Bronchial epithelial cell (primary cell): ENCODE results near the gene C6orf141. TPM values are rescaled to one million over a fixed set of nuclear protein-coding genes. Genes with fewer than 3 reads are reported as not detected.

Experiments used
- DNase-seq: peaks from one replicate; pipeline ENCODE4 v3.0.0-alpha.2; 2010; ENCODE audit warnings: low read depth
- FAIRE-seq: peaks from 2 replicates; lab custom pipeline; 2011; peaks lifted over from hg19 to GRCh38; lab: Jason Lieb, UNC
- H3K27me3 ChIP-seq: 2 replicates; pipeline ENCODE4 v1.5.1; 2011; ENCODE audit warnings: low read length; ENCODE audit not compliant: control insufficient read depth, insufficient read depth
- H3K36me3 ChIP-seq: 2 replicates; pipeline ENCODE4 v1.5.1; 2011; ENCODE audit warnings: low read length; ENCODE audit not compliant: control insufficient read depth, insufficient read depth
- H3K4me3 ChIP-seq: 2 replicates; pipeline ENCODE4 v1.5.1; 2011; ENCODE audit warnings: mild to moderate bottlenecking, low read depth, low read length, control low read depth
- total RNA-seq: library from RNA; depleted of rRNA; stranded (reverse); fragments of >200 nt; gene quantifications from 2 replicates; pipeline ENCODE4 v1.2.1, GENCODE V29; 2014
- TF ChIP-seq, protein P1 (sequence below): IDR thresholded peaks from 2 replicates; pipeline ENCODE4 v1.5.1; 2011; ENCODE audit warnings: mild to moderate bottlenecking, moderate library complexity, low read length, control low read depth, inconsistent platforms; ENCODE audit not compliant: insufficient read depth, severe bottlenecking

The C6orf141 gene
- total RNA-seq, 1 donor from 2014 or later: 10.8 TPM

- H3K36me3 ChIP-seq: no peaks in the 10 kb centered on the region
- no peak overlapping the region for H3K4me3 ChIP-seq
- DNase-seq (no peak), FAIRE-seq (no peak)
- TF ChIP-seq, protein P1, sequence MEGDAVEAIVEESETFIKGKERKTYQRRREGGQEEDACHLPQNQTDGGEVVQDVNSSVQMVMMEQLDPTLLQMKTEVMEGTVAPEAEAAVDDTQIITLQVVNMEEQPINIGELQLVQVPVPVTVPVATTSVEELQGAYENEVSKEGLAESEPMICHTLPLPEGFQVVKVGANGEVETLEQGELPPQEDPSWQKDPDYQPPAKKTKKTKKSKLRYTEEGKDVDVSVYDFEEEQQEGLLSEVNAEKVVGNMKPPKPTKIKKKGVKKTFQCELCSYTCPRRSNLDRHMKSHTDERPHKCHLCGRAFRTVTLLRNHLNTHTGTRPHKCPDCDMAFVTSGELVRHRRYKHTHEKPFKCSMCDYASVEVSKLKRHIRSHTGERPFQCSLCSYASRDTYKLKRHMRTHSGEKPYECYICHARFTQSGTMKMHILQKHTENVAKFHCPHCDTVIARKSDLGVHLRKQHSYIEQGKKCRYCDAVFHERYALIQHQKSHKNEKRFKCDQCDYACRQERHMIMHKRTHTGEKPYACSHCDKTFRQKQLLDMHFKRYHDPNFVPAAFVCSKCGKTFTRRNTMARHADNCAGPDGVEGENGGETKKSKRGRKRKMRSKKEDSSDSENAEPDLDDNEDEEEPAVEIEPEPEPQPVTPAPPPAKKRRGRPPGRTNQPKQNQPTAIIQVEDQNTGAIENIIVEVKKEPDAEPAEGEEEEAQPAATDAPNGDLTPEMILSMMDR: no peak
- H3K27me3 ChIP-seq: no peaks in the 10 kb centered on the region
Measured at GRCh38 chr6:49563006-49563886, 12.8 kb downstream of the C6orf141 start.

DNA sequence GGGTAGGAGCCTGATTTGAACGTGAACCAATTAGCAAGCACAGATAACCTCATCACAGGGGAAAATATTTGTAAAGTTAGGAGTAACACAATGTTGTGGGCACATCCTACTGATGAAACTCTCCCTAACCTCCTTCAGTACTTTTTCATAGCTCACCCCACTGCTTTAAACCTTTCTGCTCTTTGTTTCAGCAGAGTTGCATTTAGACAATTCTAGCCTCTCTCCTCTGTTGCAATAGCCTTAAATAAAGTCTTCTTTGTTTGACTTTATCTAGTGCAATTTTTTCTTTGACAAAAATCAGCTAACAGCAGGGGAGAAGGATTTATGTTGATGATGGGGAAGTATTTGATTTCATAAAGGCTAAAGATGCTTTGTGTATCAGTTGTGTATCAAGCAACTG is 14.1 kb downstream of the C6orf141 start:
- FAIRE-seq: no peak
- Histone ChIP-seq H3K36me3 (no peaks in the 10 kb centered on the region), H3K4me3 (no peak overlapping the region), H3K27me3 (no peaks in the 10 kb centered on the region)
- TF ChIP-seq, protein P1: no peak
- DNase-seq: no peak

DNA sequence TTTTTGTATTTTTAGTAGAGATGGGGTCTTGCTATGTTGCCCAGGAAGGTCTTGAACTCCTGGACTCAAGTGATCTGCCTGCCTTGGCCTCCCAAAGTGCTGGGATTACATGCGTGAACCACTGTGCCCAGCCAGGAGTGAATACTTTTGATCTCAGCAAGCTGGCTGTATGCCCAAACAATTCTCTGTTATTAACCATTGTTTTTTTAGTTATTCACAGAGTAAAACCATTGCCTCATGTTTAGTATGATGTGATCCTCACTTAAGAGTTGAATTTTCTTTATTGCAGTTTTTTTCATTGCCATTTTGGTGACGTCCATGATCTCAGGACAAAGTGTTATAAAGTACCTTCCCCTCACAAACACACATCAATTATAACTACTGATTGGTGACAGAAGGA is 14.8 kb downstream of the C6orf141 start:
- DNase-seq: no peak
- no peak for FAIRE-seq
- Histone ChIP-seq H3K36me3 (no peaks in the 10 kb centered on the region), H3K4me3 (no peak overlapping the region), H3K27me3 (no peaks in the 10 kb centered on the region)
- TF ChIP-seq, protein P1: no peak

DNA sequence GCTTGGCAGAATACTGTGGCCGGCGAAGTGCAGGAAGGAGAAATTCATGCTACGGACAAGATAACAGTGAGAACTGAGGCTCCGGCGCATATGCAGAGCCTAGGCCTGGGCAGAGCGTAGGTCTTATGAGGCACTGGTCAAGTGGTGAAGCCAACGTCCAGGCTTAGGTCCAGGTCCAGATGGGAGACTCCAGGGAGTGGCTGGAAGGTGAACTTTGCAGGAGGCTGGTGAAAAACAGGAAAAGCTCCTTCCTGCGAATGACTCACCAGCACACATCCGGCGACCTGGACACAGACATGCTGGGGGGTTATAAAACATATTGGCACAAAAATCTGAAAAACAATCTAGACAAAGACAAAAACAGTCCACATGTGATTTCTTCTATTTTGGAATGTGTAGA is 15.4 kb downstream of the C6orf141 start:
- no peaks in the 10 kb centered on the region for H3K27me3 ChIP-seq
- TF ChIP-seq, protein P1: no peak
- no peak overlapping the region for H3K4me3 ChIP-seq
- FAIRE-seq (peak; percentile 13), DNase-seq (peak; percentile 50)
- no peaks in the 10 kb centered on the region for H3K36me3 ChIP-seq

DNA sequence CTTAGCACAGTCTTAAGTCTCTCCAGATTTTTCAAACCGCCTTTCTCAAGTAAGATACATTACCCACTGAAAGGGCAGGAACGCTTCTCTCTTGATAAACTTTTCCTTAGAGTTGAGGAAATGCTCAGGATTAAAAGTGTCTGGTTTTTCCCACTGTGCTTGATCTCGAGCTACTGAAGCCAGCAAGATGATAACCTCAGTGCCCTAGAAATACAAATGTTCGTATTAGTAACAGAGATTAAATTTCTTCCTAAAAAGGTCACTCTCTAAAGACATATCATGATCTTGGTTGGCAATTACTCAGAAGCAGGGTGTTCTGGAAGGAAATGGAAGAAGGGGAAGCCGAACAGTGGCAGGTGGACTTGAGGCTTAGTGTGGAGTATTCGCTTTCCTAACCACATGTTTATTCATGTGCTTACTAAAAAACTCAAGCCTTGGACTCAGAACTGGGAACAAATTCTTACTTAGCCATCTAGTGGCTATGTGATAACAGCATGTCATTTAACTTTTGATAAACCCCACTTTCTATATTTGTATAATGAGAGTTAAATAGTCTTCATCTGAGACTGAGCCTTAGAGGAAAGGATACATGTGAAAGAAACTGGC is 20.1 kb downstream of the C6orf141 start:
- TF ChIP-seq, protein P1: peak; percentile 21
- Histone ChIP-seq H3K36me3 (no peaks in the 10 kb centered on the region), H3K27me3 (no peaks in the 10 kb centered on the region), H3K4me3 (no peak overlapping the region)
- peak; percentile 50 for DNase-seq
- no peak for FAIRE-seq
